Stomach smooth muscle (tissue), 2 donors: ENCODE results near the gene PACS2.
"Not testable (repeated sequence)": the region's sequence is repeated elsewhere in the genome, so short reads cannot be mapped to it uniquely, and the experiment has no call there.

Experiments used
- H3K27ac ChIP-seq: one replicate; pipeline ENCODE4 v1.7.0; 2013; ENCODE audit warnings: mild to moderate bottlenecking, low read length, inconsistent platforms
- H3K27me3 ChIP-seq, 2 donors: one replicate each; pipeline ENCODE4 v1.7.0; 2013; ENCODE audit warnings: low read length in 2 of 2; ENCODE audit not compliant: insufficient read depth in 2 of 2, control insufficient read depth in 1 of 2
- H3K36me3 ChIP-seq, 2 donors: one replicate each; pipeline ENCODE4 v1.7.0; 2013; ENCODE audit warnings: low read length in 2 of 2; ENCODE audit not compliant: control insufficient read depth in 2 of 2, insufficient read depth in 2 of 2
- H3K4me1 ChIP-seq: one replicate; pipeline ENCODE4 v1.7.0; 2013; ENCODE audit warnings: low read length; ENCODE audit not compliant: control insufficient read depth, insufficient read depth
- H3K4me3 ChIP-seq, 2 donors: one replicate each; pipeline ENCODE4 v1.7.0; 2013; ENCODE audit warnings: low read length in 2 of 2
- H3K9ac ChIP-seq, 2 donors: one replicate each; pipeline ENCODE4 v1.7.0; 2013; ENCODE audit warnings: low read length in 2 of 2, mild to moderate bottlenecking in 1 of 2
- H3K9me3 ChIP-seq, 2 donors: one replicate each; pipeline ENCODE4 v1.7.0; 2013; ENCODE audit warnings: low read length in 2 of 2; ENCODE audit not compliant: control insufficient read depth in 2 of 2
- donor health status: healthy.
- donor health status: Pancreatic carcinoma.

The PACS2 gene

GRCh38 chr14:105279642-105280361, 34.7 kb upstream of the PACS2 start:
- H3K4me1 ChIP-seq: peaks cover 7% of the 10 kb centered on the region
- H3K4me3 ChIP-seq: no peak overlapping the region
- H3K27ac ChIP-seq: no peak overlapping the region
- no peak overlapping the region for H3K9ac ChIP-seq
- no peaks in the 10 kb centered on the region for H3K27me3 ChIP-seq
- no peaks in the 10 kb centered on the region for H3K9me3 ChIP-seq
- H3K36me3 ChIP-seq: no peaks in the 10 kb centered on the region

DNA sequence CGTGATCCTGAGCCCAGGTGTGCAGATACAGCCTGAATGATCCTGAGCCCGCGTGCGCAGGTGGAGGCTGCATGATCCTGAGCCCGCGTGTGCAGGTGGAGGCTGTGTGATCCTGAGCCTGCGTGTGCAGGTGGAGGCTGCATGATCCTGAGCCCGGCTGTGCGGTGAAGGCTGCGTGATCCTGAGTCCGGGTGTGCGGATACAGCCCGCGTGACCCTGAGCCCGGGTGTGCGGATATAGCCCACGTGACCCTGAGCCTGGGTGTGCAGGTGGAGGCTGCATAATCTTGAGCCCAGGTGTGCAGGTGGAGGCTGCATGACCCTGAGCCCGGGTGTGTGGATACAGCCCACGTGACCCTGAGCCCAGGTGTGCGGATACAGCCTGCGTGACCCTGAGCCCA, 34.0 kb upstream of the PACS2 start:
- H3K36me3 ChIP-seq: peaks cover 0 to 4% of the 10 kb centered on the region in 2 donors
- peaks cover 7% of the 10 kb centered on the region for H3K4me1 ChIP-seq
- no peak overlapping the region for H3K9ac ChIP-seq
- H3K27me3 ChIP-seq: no peaks in the 10 kb centered on the region
- no peak overlapping the region for H3K27ac ChIP-seq
- no peak overlapping the region for H3K4me3 ChIP-seq
- no peaks in the 10 kb centered on the region for H3K9me3 ChIP-seq

- no peak overlapping the region for H3K4me3 ChIP-seq
- H3K9me3 ChIP-seq: no peaks in the 10 kb centered on the region
- no peak overlapping the region for H3K9ac ChIP-seq
- no peaks in the 10 kb centered on the region for H3K27me3 ChIP-seq
- peaks cover 7% of the 10 kb centered on the region for H3K4me1 ChIP-seq
- H3K36me3 ChIP-seq: peaks cover 0 to 7% of the 10 kb centered on the region in 2 donors
- H3K27ac ChIP-seq: no peak overlapping the region
Observed at GRCh38 chr14:105281371-105282097, 33.0 kb upstream of the PACS2 start.

DNA sequence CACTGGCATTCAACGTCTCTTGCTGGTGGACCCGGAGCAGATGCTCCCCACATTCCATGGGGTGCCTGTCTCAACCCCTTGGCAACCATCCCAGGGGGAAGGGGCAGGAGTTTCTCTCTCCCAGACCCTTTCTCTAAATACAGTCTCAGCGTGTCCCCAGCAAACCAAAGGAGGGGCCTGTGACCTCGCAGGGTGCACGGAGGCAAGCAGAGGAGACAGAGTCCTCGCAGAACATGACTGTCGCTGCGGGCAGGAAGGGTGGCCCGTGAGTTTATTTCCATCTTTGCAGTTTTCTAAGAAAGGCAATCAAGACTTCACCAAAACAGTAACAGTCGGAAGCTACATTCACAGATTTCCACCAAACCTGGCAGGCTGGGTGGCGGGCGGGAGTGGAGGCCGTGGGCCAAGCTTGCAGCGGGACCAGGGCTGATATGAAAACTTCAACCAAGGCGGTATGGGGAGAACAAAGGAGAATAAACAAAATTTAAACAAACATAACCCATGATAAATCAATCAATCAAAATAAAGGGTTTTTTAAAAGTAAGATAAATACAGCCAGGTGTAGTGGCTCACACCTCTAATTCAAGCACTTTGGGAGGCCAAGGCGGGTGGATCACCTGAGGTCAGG, 32.3 kb upstream of the PACS2 start:
- Histone ChIP-seq H3K4me3 (no peak overlapping the region), H3K9ac (no peak overlapping the region), H3K27ac (no peak overlapping the region), H3K27me3 (no peaks in the 10 kb centered on the region), H3K9me3 (no peaks in the 10 kb centered on the region), H3K36me3 (peaks cover 0 to 7% of the 10 kb centered on the region in 2 donors), H3K4me1 (peaks cover 14% of the 10 kb centered on the region)

- peaks cover 20% of the 10 kb centered on the region for H3K4me1 ChIP-seq
- no peaks in the 10 kb centered on the region for H3K27me3 ChIP-seq
- H3K4me3 ChIP-seq: no peak overlapping the region
- peaks cover 0 to 7% of the 10 kb centered on the region in 2 donors for H3K36me3 ChIP-seq
- no peak overlapping the region for H3K27ac ChIP-seq
- no peaks in the 10 kb centered on the region for H3K9me3 ChIP-seq
- H3K9ac ChIP-seq: no peak overlapping the region
Observed at GRCh38 chr14:105283028-105283427, 31.5 kb upstream of the PACS2 start.

DNA sequence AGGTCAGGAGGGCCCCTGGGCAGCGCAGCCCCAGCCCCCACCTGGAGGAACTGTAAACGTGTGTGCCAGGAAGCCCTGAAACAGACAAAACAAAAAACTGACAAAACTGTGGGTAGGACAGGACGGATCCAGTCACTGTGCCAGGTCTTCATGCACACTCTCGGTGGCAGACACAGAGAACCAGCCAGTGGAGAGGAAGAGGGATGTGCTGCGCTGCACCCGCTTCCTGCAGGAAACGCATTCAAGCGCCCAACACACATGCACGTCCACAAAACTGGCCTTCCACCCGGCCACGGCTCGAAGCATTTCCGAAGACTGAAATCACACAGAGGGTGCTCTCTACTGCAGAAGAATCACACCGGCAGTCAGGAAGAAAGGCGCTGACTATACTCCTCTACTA, 30.6 kb upstream of the PACS2 start:
- Histone ChIP-seq H3K4me3 (no peak overlapping the region), H3K9ac (no peak overlapping the region), H3K36me3 (peaks cover 0 to 7% of the 10 kb centered on the region in 2 donors), H3K4me1 (peaks cover 20% of the 10 kb centered on the region), H3K27ac (no peak overlapping the region), H3K9me3 (no peaks in the 10 kb centered on the region), H3K27me3 (no peaks in the 10 kb centered on the region)

DNA sequence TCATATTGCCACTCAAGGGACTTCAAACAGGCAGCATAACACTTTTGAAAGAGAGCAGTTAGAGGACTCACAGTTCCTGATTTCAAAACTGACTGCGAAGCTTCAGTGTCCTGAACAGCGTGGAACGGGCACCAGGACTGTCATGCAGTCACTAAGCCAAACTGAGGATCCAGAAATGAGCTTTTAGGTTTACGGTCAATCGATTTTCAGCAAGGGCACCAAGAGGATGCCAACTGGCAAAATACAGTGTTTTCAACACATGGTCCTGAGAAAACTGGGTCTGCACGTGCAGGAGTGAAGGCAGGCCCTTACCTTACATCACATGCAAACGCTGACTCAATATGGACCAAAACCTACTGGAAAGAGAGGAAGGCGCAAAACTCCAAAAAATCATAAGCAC, 29.4 kb upstream of the PACS2 start:
- Histone ChIP-seq H3K4me3 (no peak overlapping the region), H3K36me3 (peaks cover 0 to 7% of the 10 kb centered on the region in 2 donors), H3K4me1 (peaks cover 20% of the 10 kb centered on the region), H3K27ac (no peak overlapping the region), H3K27me3 (no peaks in the 10 kb centered on the region), H3K9ac (no peak overlapping the region), H3K9me3 (no peaks in the 10 kb centered on the region)

DNA sequence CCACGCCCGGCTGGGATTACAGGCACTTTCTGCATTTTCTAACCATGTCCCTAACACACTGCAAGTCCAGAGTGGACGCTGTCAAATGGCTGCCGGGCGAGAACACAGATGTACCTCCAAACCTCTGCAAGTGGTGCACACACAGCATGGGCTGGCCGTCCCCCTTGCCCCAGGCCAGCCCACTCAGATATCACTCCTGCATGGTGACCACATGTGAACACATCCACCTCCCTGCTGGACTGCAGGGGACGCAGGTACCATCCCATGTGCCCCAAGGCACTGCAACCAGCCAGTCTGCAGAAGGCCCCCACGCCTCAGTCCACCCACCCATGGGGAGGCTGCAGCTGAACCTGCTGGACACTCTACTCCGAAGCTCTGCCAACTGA, 27.8 kb upstream of the PACS2 start:
- H3K9ac ChIP-seq: no peak overlapping the region
- no peaks in the 10 kb centered on the region for H3K9me3 ChIP-seq
- H3K4me3 ChIP-seq: no peak overlapping the region
- no peak overlapping the region for H3K27ac ChIP-seq
- peaks cover 0 to 7% of the 10 kb centered on the region in 2 donors for H3K36me3 ChIP-seq
- peaks cover 15% of the 10 kb centered on the region for H3K4me1 ChIP-seq
- H3K27me3 ChIP-seq: no peaks in the 10 kb centered on the region

DNA sequence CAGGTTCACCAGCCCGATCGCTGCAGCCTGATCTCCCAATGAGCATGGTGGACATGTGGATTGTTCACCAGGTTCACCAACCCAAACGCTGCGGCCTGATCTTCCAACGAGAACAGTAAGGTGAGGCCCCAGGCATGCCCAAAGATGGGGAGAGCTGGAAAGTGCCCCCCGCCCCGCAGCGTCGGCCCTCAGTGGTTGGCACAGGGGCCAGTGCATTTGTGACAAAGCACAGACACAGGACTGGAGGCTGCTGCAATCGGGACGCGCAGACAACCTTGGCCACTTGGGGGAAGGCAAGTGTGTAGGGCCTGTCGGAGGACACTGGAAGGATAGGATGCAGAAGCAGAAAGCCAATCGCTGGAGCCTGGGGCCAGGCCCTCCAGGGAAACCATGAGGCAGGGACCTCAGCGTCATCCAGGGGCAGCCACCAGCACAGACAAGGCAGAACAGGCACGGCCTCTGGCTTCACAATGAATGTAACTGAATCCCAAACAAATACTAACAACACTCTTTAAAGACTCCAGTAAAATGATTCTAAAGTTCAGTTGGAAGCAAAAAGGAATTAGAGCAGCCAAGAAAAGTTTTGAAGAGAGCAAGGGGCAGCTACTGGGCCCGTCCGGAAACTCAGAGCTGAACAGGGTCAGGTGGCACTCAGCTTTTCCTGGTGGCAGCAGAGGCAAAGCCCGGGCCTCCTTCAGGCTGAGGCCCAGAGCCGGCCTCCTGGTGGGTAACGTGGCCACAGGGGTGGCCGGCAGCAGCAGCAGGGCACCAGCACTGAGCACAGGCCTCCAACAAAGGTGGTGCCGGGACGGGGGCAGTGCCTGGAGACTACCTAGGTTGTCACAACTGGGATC, 27.1 kb upstream of the PACS2 start:
- H3K27ac ChIP-seq: no peak overlapping the region
- peaks cover 15% of the 10 kb centered on the region for H3K4me1 ChIP-seq

GRCh38 chr14:105288936-105289335, 25.6 kb upstream of the PACS2 start:
- H3K27me3 ChIP-seq, H3K9ac ChIP-seq, H3K27ac ChIP-seq, H3K36me3 ChIP-seq, H3K9me3 ChIP-seq, H3K4me3 ChIP-seq: not testable (repeated sequence)
- peaks cover 22% of the 10 kb centered on the region for H3K4me1 ChIP-seq

More for the DNA sequence above, 27.1 kb upstream of the PACS2 start:
- no peak overlapping the region for H3K4me3 ChIP-seq
- no peak overlapping the region for H3K9ac ChIP-seq
- no peaks in the 10 kb centered on the region for H3K9me3 ChIP-seq
- no peaks in the 10 kb centered on the region for H3K27me3 ChIP-seq
- peaks cover 0 to 7% of the 10 kb centered on the region in 2 donors for H3K36me3 ChIP-seq
